Esophagus (tissue), 2 donors: ENCODE data around the gene ATP13A1. TPM values are rescaled to one million over a fixed set of nuclear protein-coding genes. Genes with fewer than 3 reads are reported as not detected.

Source experiments
- polyA plus RNA-seq, 2 donors: library from polyadenylated mRNA; stranded (reverse); fragments of 200-250 nt; gene quantifications; one replicate each; pipeline ENCODE4 v1.2.3, GENCODE V29; 2013
- donor health status: healthy with polysubstance abuse.
- donor health status: Bipolar disorder and iron deficiency.

The ATP13A1 gene
- polyA plus RNA-seq, 2 donors = 29.2 to 39.8 TPM

Other genes starting within 250 kb of the ATP13A1 start
- 1 to 10 TPM; 1.0 to 1.2 TPM for gene TSSK6, start 148.1 kb downstream of the ATP13A1 start, polyA plus RNA-seq
- 100 to 1,000 TPM; 273 to 353 TPM for gene NDUFA13, start 147.5 kb downstream of the ATP13A1 start, polyA plus RNA-seq
- gene YJEFN3, start 134.8 kb downstream of the ATP13A1 start, polyA plus RNA-seq = 1 to 10 TPM; 1.6 to 7.3 TPM
- gene CILP2, start 125.4 kb downstream of the ATP13A1 start, polyA plus RNA-seq = under 1 TPM; 0.01 to 0.02 TPM
- gene PBX4, start 45.0 kb downstream of the ATP13A1 start, polyA plus RNA-seq = 1 to 10 TPM; 1.4 to 3.9 TPM
- gene LPAR2, start 35.5 kb downstream of the ATP13A1 start, polyA plus RNA-seq = 10 to 100 TPM in 1 of 2 donors, 1 to 10 TPM in 1; 8.3 to 10.3 TPM
- gene GMIP, start 20.0 kb downstream of the ATP13A1 start, polyA plus RNA-seq = 10 to 100 TPM in 1 of 2 donors, 1 to 10 TPM in 1; 6.3 to 10.5 TPM
- gene ZNF101, start 5.2 kb upstream of the ATP13A1 start, polyA plus RNA-seq = 10 to 100 TPM; 10.4 to 12.2 TPM
- gene ZNF14, start 69.4 kb upstream of the ATP13A1 start, polyA plus RNA-seq = 1 to 10 TPM; 2.2 to 2.3 TPM
- 1 to 10 TPM; 3.4 to 5.1 TPM for gene ZNF506, start 158.1 kb upstream of the ATP13A1 start, polyA plus RNA-seq
- gene ZNF253, start 202.2 kb upstream of the ATP13A1 start, polyA plus RNA-seq = 1 to 10 TPM; 1.5 to 1.8 TPM
- gene ZNF93, start 237.3 kb upstream of the ATP13A1 start, polyA plus RNA-seq = 1 to 10 TPM; 1.8 TPM